Sigmoid colon (tissue), 7 donors: ENCODE data around the gene KANK4. TPM values are rescaled to one million over a fixed set of nuclear protein-coding genes. Genes with fewer than 3 reads are reported as not detected.

Experiments
- DNase-seq: peaks from one replicate; pipeline ENCODE4 v3.0.0-alpha.2; 2019
- H3K27ac ChIP-seq, 4 donors: fragments of 200-600 bp; sonication (generic); one replicate each; pipeline ENCODE4 v1.5.1; 2016 to 2019; ENCODE audit warnings: mild to moderate bottlenecking in 1 of 4
- H3K27me3 ChIP-seq, 3 donors: fragments of 200-600 bp; sonication (generic); one replicate each; pipeline ENCODE4 v1.5.1; 2019; ENCODE audit warnings: mild to moderate bottlenecking in 1 of 3
- H3K36me3 ChIP-seq, 4 donors: fragments of 200-600 bp; sonication (generic); one replicate each; pipeline ENCODE4 v1.5.1; 2016 to 2019
- H3K4me1 ChIP-seq, 4 donors: fragments of 200-600 bp; sonication (generic); one replicate each; pipeline ENCODE4 v1.5.1; 2017 to 2019
- H3K4me3 ChIP-seq, 4 donors: fragments of 200-600 bp; sonication (generic); one replicate each; pipeline ENCODE4 v1.5.1; 2017 to 2019; ENCODE audit warnings: mild to moderate bottlenecking in 2 of 4, moderate library complexity in 1 of 4
- H3K9me3 ChIP-seq, 4 donors: fragments of 200-600 bp in 3 of 4; sonication (generic) in 3 of 4; one replicate each; pipeline versions ENCODE4 v1.5.1 to v1.6.1; 2013 to 2019
- CTCF ChIP-seq, 4 experiments: fragments of 450-650 bp in 3 of 4; fragments of 200-600 bp in 1 of 4; IDR thresholded peaks; one replicate each; pipeline ENCODE4 v1.5.1; 2016 to 2019; ENCODE audit warnings: antibody characterized with exemption in 4 of 4, mild to moderate bottlenecking in 3 of 4, moderate library complexity in 2 of 4
- EP300 ChIP-seq, 4 donors: sonication (generic); formaldehyde crosslinking; IDR thresholded peaks; one replicate each; pipeline ENCODE4 v1.6.1; 2017; ENCODE audit warnings: antibody characterized with exemption in 4 of 4
- POLR2A ChIP-seq, 2 donors: fragments of 450-650 bp; IDR thresholded peaks; one replicate each; pipeline ENCODE4 v1.6.1; 2016; ENCODE audit warnings: antibody characterized with exemption in 2 of 2, mild to moderate bottlenecking in 2 of 2, moderate library complexity in 2 of 2
- POLR2AphosphoS5 ChIP-seq, 4 donors: sonication (generic); formaldehyde crosslinking; IDR thresholded peaks; one replicate each; pipeline ENCODE4 v1.6.1; 2017; ENCODE audit warnings: antibody characterized with exemption in 4 of 4
- WGBS, 2 donors: extraction: QIAGEN DNeasy Blood & Tissue Kit; methylation state at CpG; one replicate each; pipeline ENCODE4 v1.1.7; 2013; 5-methylcytosine and 5-hydroxymethylcytosine counted together
- intact Hi-C: fragments of 100-400 bp; cut with DNase I; formaldehyde crosslinking; loops from one replicate; pipeline ENCODE4 v1.15.1; 2023
- polyA plus RNA-seq, 3 donors: library from polyadenylated mRNA; stranded (reverse); fragments of 200-250 nt; gene quantifications; one replicate each; pipeline ENCODE4 v1.2.3, GENCODE V29; 2013
- total RNA-seq, 4 donors: library from RNA; depleted of rRNA; stranded (reverse); fragments of >200 nt; gene quantifications; one replicate each; pipeline ENCODE4 v1.1.0, GENCODE V29; 2016
- donor health status: healthy with polysubstance abuse.
- donor health status: Bipolar disorder and iron deficiency.
- donor health status: healthy.

The KANK4 gene
- total and polyA plus RNA-seq, 7 donors: 0.60 to 2.4 (median 1.6) TPM; not detected in 1

DNA sequence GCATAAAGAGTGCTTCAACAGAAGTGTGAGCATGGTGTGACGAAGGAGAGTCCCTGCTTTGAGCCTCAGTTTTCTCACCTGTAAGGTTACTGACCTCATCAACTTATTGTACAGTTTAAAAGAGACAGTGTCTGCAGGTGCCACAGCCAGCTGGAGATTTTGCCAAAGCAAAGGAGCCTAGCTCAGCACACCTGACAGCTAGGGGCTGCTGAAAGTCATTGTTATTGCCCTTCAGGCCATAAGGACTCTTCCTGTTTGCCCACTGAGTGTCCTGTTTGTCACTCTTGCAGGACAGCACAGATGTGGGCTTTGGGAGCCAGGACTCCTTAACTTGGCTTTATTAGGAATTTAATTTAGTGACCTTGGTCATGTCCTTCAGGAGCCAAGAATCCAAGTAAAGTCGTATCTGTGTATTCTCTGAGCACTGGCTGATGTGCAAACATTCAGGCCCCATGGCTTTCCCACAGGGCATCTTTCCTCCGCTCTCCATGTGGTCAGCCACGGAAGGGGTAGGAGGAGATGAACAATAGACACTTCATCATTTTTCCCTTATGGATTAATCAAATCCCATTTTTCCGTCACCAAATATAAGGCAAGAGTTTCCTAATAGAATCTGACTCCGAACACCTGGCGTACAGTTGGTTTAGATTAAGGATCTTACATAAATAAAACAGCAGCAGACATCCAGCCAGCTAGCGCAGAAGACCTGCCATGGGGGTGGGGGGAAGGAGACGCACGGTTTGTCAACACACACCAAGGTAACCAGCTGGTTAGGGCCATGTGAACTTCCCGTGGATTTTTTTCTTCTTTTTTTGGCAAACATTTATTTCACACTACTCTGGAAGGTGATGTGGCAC, 43.1 kb upstream of the KANK4 start:
- 84 to 89% methylated on average over 11 of the region's 11 CpGs for WGBS, 2 donors
- DNase-seq: no peak
- H3K4me3 ChIP-seq: no peak overlapping the region
- no peak for TF ChIP-seq CTCF (IDR thresholded peaks at IDR 0.05)
- no peak for TF ChIP-seq POLR2AphosphoS5 (IDR thresholded peaks at IDR 0.05)
- no peak for TF ChIP-seq POLR2A (IDR thresholded peaks at IDR 0.05)
- no peak for TF ChIP-seq EP300 (IDR thresholded peaks at IDR 0.05)
- intact Hi-C loops: no loop called here
- H3K9me3 ChIP-seq: no peaks in the 10 kb centered on the region
- H3K27ac ChIP-seq: no peak overlapping the region
- H3K36me3 ChIP-seq: no peaks in the 10 kb centered on the region
- no peaks in the 10 kb centered on the region for H3K27me3 ChIP-seq
- no peaks in the 10 kb centered on the region for H3K4me1 ChIP-seq

DNA sequence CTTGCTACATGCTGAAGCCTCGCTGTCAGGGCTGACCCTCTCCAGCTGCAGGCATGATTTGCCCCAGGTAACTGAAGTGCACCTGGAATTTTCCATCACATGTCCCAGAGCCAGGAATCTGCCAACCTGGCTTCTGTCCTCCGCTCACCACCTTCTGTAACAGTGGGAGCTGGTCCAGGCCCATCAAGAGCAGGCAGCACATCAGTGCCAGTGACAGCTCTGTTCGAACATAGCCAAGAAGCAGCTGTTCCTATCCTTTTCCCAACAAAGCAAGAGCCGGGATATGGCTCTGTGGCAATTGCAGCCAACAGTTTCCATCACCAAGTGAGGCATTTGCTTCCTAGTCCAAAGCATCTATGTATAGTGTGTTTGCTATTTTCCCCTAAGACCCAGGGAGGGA, 42.2 kb upstream of the KANK4 start:
- Histone ChIP-seq H3K9me3 (no peaks in the 10 kb centered on the region), H3K4me1 (no peaks in the 10 kb centered on the region), H3K36me3 (no peaks in the 10 kb centered on the region), H3K4me3 (no peak overlapping the region), H3K27ac (no peak overlapping the region), H3K27me3 (no peaks in the 10 kb centered on the region)
- no peak for DNase-seq
- intact Hi-C loops: no loop called here
- 92 to 94% methylated on average over 4 of the region's 4 CpGs for WGBS, 2 donors
- no peak for TF ChIP-seq POLR2A (IDR thresholded peaks at IDR 0.05)
- TF ChIP-seq EP300 (IDR thresholded peaks at IDR 0.05): no peak
- TF ChIP-seq CTCF (IDR thresholded peaks at IDR 0.05): no peak
- no peak for TF ChIP-seq POLR2AphosphoS5 (IDR thresholded peaks at IDR 0.05)

DNA sequence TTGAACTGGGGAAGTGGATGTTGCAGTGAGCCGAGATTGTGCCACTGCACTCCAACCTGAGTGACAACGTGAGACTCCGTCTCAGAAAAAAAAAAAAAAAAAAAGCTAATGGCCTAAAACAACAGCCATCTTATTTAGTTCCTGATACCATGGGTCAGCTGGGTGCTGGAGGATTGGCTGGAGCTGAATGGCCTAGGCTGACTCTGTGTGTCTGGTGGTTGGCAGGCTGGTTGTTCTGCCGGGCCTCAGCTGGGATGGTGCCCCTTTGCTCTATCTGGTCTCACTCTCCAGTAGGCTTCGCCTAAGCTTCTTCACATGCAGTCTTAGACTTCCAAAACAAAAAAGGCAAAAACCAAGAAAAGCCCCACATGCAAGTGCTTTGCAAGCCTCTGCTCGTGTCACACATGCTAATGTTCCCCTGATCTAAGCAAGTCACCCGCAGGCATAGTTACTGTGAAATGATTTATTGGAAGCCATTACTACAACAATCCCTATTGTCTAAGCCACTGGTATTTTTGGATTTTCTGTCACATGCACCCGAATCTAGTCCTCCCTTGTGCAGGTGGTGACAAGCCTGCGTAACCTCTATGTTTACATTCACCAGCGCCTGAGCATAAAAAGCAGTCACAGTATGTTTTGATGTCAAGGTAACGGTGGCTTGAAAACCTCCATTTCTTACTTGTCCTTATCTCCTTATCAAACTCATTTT, 39.6 kb upstream of the KANK4 start:
- no peak overlapping the region for H3K4me3 ChIP-seq
- intact Hi-C loops: no loop called here

DNA sequence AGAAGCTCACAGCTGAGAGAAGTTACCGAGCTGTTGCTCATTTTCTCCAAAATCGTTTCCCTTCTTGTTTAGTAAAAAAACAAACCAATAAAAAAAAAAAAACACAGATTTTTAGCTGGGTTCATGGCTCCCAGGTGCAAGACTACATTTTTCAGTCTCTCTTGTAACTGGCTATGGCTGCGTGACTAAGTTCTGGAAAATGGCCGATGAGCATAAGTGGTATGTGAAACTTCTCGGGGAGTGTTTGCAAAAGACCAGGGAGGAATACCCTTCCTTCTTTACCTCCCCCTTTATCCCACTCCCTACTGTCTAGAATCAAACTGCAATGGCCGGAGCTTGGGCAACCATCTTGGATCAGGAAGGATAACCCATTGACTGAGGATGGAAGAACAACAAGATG, 38.7 kb upstream of the KANK4 start:
- H3K36me3 ChIP-seq: no peaks in the 10 kb centered on the region
- intact Hi-C loops: no loop called here
- WGBS, 2 donors: 91 to 92% methylated on average over 6 of the region's 6 CpGs
- H3K27ac ChIP-seq: no peak overlapping the region
- TF ChIP-seq POLR2AphosphoS5 (IDR thresholded peaks at IDR 0.05) (no peak), EP300 (IDR thresholded peaks at IDR 0.05) (no peak), CTCF (IDR thresholded peaks at IDR 0.05) (no peak), POLR2A (IDR thresholded peaks at IDR 0.05) (no peak)
- no peaks in the 10 kb centered on the region for H3K27me3 ChIP-seq
- no peaks in the 10 kb centered on the region for H3K4me1 ChIP-seq
- no peak overlapping the region for H3K4me3 ChIP-seq
- no peak for DNase-seq
- no peaks in the 10 kb centered on the region for H3K9me3 ChIP-seq

More for the DNA sequence above, 39.6 kb upstream of the KANK4 start:
- Histone ChIP-seq H3K36me3 (no peaks in the 10 kb centered on the region), H3K4me1 (no peaks in the 10 kb centered on the region), H3K27me3 (no peaks in the 10 kb centered on the region), H3K27ac (no peak overlapping the region), H3K9me3 (no peaks in the 10 kb centered on the region)
- WGBS, 2 donors: 54 to 72% methylated on average over 11 of the region's 11 CpGs
- TF ChIP-seq POLR2AphosphoS5 (IDR thresholded peaks at IDR 0.05): no peak
- TF ChIP-seq CTCF (IDR thresholded peaks at IDR 0.05): no peak
- TF ChIP-seq POLR2A (IDR thresholded peaks at IDR 0.05): no peak
- no peak for TF ChIP-seq EP300 (IDR thresholded peaks at IDR 0.05)
- no peak for DNase-seq
